ENCODE data around the gene AGAP1. TPM values are rescaled to one million over a fixed set of nuclear protein-coding genes. Genes with fewer than 3 reads are reported as not detected.

Gene AGAP1
- total RNA-seq, 1 donor from 2014 or later: 39.4 TPM

GRCh38 chr2:235812185-235812665 is 318.4 kb downstream of the AGAP1 start:
- H3K27ac Mint-ChIP-seq (ENCODE audit: unreplicated experiment): peak overlapping the region; percentile 53
- no peak overlapping the region for H3K4me3 Mint-ChIP-seq (ENCODE audit: unreplicated experiment)
- no peak overlapping the region for H3K4me3 ChIP-seq (ENCODE audit: insufficient read depth, low read depth, low read length)
- H4K20me1 ChIP-seq (ENCODE audit: insufficient read depth, low read length): no peaks in the 10 kb centered on the region
- no peak overlapping the region for H2AFZ ChIP-seq (ENCODE audit: low read depth, low read length)
- H3K4me1 ChIP-seq (ENCODE audit: insufficient read depth, low read length): no peaks in the 10 kb centered on the region
- H3K27ac ChIP-seq (ENCODE audit: low read depth, low read length): no peak overlapping the region
- H3K36me3 Mint-ChIP-seq (ENCODE audit: low read depth, unreplicated experiment): peaks cover 42% of the 10 kb centered on the region
- peaks cover 10% of the 10 kb centered on the region for H3K4me1 Mint-ChIP-seq (ENCODE audit: low read depth, unreplicated experiment)
- no peak overlapping the region for H3K9ac ChIP-seq (ENCODE audit: low read length)
- no peaks in the 10 kb centered on the region for H3K27me3 ChIP-seq (ENCODE audit: insufficient read depth, low read length)
- no peaks in the 10 kb centered on the region for H3K27me3 Mint-ChIP-seq (ENCODE audit: low read depth, unreplicated experiment)
- TF ChIP-seq CTCF (IDR thresholded peaks at IDR 0.05; ENCODE audit: insufficient read depth, low read depth, low read length): no peak
- no peak for TF ChIP-seq EZH2 (IDR thresholded peaks at IDR 0.05; ENCODE audit: insufficient read depth, low read length)
- H3K4me2 ChIP-seq (ENCODE audit: low read length): no peak overlapping the region
- DNase-seq (ENCODE audit: low read depth) (no peak), FAIRE-seq (no peak)
- H3K9me3 ChIP-seq (ENCODE audit: insufficient read depth, low read depth, low read length): no peaks in the 10 kb centered on the region
- H3K79me2 ChIP-seq (ENCODE audit: insufficient read depth, low read length): no peaks in the 10 kb centered on the region
- no peaks in the 10 kb centered on the region for H3K36me3 ChIP-seq (ENCODE audit: insufficient read depth, low read length)
- peaks cover 5% of the 10 kb centered on the region for H3K9me3 Mint-ChIP-seq (ENCODE audit: unreplicated experiment)

GRCh38 chr2:235813398-235813797 is 319.6 kb downstream of the AGAP1 start:
- FAIRE-seq: no peak
- Histone ChIP-seq H3K27ac (ENCODE audit: low read depth, low read length) (no peak overlapping the region), H3K9ac (ENCODE audit: low read length) (no peak overlapping the region), H3K79me2 (ENCODE audit: insufficient read depth, low read length) (no peaks in the 10 kb centered on the region), H3K27me3 (ENCODE audit: insufficient read depth, low read length) (no peaks in the 10 kb centered on the region), H2AFZ (ENCODE audit: low read depth, low read length) (no peak overlapping the region), H3K4me2 (ENCODE audit: low read length) (no peak overlapping the region), H3K4me3 (ENCODE audit: insufficient read depth, low read depth, low read length) (no peak overlapping the region), H3K9me3 (ENCODE audit: insufficient read depth, low read depth, low read length) (no peaks in the 10 kb centered on the region), H3K4me1 (ENCODE audit: insufficient read depth, low read length) (no peaks in the 10 kb centered on the region), H3K36me3 (ENCODE audit: insufficient read depth, low read length) (no peaks in the 10 kb centered on the region), H4K20me1 (ENCODE audit: insufficient read depth, low read length) (no peaks in the 10 kb centered on the region)
- no peak for DNase-seq (ENCODE audit: low read depth)
- Mint-ChIP-seq H3K4me3 (ENCODE audit: unreplicated experiment) (no peak overlapping the region), H3K4me1 (ENCODE audit: low read depth, unreplicated experiment) (peaks cover 10% of the 10 kb centered on the region), H3K27ac (ENCODE audit: unreplicated experiment) (no peak overlapping the region), H3K9me3 (ENCODE audit: unreplicated experiment) (peaks cover 5% of the 10 kb centered on the region), H3K36me3 (ENCODE audit: low read depth, unreplicated experiment) (peaks cover 42% of the 10 kb centered on the region), H3K27me3 (ENCODE audit: low read depth, unreplicated experiment) (no peaks in the 10 kb centered on the region)
- TF ChIP-seq EZH2 (IDR thresholded peaks at IDR 0.05; ENCODE audit: insufficient read depth, low read length) (no peak), CTCF (IDR thresholded peaks at IDR 0.05; ENCODE audit: insufficient read depth, low read depth, low read length) (no peak)

- FAIRE-seq (no peak), DNase-seq (ENCODE audit: low read depth) (no peak)
- Histone ChIP-seq H2AFZ (ENCODE audit: low read depth, low read length) (no peak overlapping the region), H3K79me2 (ENCODE audit: insufficient read depth, low read length) (no peaks in the 10 kb centered on the region), H3K36me3 (ENCODE audit: insufficient read depth, low read length) (no peaks in the 10 kb centered on the region), H4K20me1 (ENCODE audit: insufficient read depth, low read length) (no peaks in the 10 kb centered on the region), H3K9ac (ENCODE audit: low read length) (no peak overlapping the region), H3K4me1 (ENCODE audit: insufficient read depth, low read length) (no peaks in the 10 kb centered on the region), H3K4me2 (ENCODE audit: low read length) (no peak overlapping the region), H3K27me3 (ENCODE audit: insufficient read depth, low read length) (no peaks in the 10 kb centered on the region), H3K9me3 (ENCODE audit: insufficient read depth, low read depth, low read length) (no peaks in the 10 kb centered on the region), H3K4me3 (ENCODE audit: insufficient read depth, low read depth, low read length) (no peak overlapping the region), H3K27ac (ENCODE audit: low read depth, low read length) (no peak overlapping the region)
- H3K4me3 Mint-ChIP-seq (ENCODE audit: unreplicated experiment): no peak overlapping the region
- H3K9me3 Mint-ChIP-seq (ENCODE audit: unreplicated experiment): no peaks in the 10 kb centered on the region
- no peaks in the 10 kb centered on the region for H3K27me3 Mint-ChIP-seq (ENCODE audit: low read depth, unreplicated experiment)
- H3K36me3 Mint-ChIP-seq (ENCODE audit: low read depth, unreplicated experiment): peaks cover 14% of the 10 kb centered on the region
- H3K27ac Mint-ChIP-seq (ENCODE audit: unreplicated experiment): no peak overlapping the region
- no peaks in the 10 kb centered on the region for H3K4me1 Mint-ChIP-seq (ENCODE audit: low read depth, unreplicated experiment)
- no peak for TF ChIP-seq EZH2 (IDR thresholded peaks at IDR 0.05; ENCODE audit: insufficient read depth, low read length)
- no peak for TF ChIP-seq CTCF (IDR thresholded peaks at IDR 0.05; ENCODE audit: insufficient read depth, low read depth, low read length)
These were observed 326.7 kb downstream of the AGAP1 start for GRCh38 chr2:235820571-235820970.
